Measurements from ENCODE around the gene COL23A1. TPM values are rescaled to one million over a fixed set of nuclear protein-coding genes. Genes with fewer than 3 reads are reported as not detected.

The COL23A1 gene
- total and polyA plus RNA-seq, 2 experiments from 2014 or later = 4.8 to 8.2 TPM

DNA sequence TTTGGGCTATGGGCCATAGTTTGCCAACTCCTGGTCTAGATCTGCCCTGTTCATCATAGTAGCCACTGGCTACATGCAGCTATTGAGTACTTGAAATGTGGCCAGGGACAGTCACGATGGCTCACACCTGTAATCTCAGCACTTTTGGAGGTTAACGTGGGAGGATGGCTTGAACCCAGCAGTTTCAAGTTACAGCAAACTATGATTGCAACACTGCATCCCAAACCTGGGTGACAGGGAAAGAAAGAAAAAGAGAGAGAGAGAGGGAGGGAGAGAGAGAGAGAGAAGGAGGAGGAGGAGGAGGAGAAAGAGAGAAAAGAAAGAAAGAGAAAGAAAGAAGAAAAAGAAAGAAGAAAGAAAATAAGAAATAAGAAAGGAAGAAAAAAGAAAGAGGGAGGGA lies 397.9 kb downstream of the COL23A1 start:
- no peaks in the 10 kb centered on the region for H3K9me2 ChIP-seq (ENCODE audit: insufficient read depth)
- H3K36me3 ChIP-seq (ENCODE audit: insufficient read depth) = 0 out of 2 replicates have a peak, but pooled peaks cover 2% of the 10 kb centered on the region
- H3K4me3 ChIP-seq = no peak overlapping the region
- H3K36me3 Mint-ChIP-seq (ENCODE audit: low read depth) = peaks cover 24% of the 10 kb centered on the region
- ATAC-seq (no peak), DNase-seq (ENCODE audit: low spot score) (no peak)
- no peaks in the 10 kb centered on the region for H3K4me1 ChIP-seq (ENCODE audit: insufficient read depth)
- peaks cover 20% of the 10 kb centered on the region for H3K4me1 Mint-ChIP-seq
- no peak overlapping the region for H3K4me2 ChIP-seq
- H3K27ac ChIP-seq (ENCODE audit: low read depth) = no peak overlapping the region
- H3K79me2 ChIP-seq (replicated peaks; ENCODE audit: insufficient read depth) = no peaks in the 10 kb centered on the region
- no peaks in the 10 kb centered on the region for H4K20me1 ChIP-seq (replicated peaks; ENCODE audit: insufficient read depth)
- peaks cover 15% of the 10 kb centered on the region for H3K27me3 Mint-ChIP-seq (ENCODE audit: insufficient read depth, low read depth, poor library complexity)
- H3F3A ChIP-seq (replicated peaks; ENCODE audit: low read depth) = 0 out of 2 replicates have a peak, but pooled peaks cover 3% of the 10 kb centered on the region
- TF ChIP-seq, protein P1, sequence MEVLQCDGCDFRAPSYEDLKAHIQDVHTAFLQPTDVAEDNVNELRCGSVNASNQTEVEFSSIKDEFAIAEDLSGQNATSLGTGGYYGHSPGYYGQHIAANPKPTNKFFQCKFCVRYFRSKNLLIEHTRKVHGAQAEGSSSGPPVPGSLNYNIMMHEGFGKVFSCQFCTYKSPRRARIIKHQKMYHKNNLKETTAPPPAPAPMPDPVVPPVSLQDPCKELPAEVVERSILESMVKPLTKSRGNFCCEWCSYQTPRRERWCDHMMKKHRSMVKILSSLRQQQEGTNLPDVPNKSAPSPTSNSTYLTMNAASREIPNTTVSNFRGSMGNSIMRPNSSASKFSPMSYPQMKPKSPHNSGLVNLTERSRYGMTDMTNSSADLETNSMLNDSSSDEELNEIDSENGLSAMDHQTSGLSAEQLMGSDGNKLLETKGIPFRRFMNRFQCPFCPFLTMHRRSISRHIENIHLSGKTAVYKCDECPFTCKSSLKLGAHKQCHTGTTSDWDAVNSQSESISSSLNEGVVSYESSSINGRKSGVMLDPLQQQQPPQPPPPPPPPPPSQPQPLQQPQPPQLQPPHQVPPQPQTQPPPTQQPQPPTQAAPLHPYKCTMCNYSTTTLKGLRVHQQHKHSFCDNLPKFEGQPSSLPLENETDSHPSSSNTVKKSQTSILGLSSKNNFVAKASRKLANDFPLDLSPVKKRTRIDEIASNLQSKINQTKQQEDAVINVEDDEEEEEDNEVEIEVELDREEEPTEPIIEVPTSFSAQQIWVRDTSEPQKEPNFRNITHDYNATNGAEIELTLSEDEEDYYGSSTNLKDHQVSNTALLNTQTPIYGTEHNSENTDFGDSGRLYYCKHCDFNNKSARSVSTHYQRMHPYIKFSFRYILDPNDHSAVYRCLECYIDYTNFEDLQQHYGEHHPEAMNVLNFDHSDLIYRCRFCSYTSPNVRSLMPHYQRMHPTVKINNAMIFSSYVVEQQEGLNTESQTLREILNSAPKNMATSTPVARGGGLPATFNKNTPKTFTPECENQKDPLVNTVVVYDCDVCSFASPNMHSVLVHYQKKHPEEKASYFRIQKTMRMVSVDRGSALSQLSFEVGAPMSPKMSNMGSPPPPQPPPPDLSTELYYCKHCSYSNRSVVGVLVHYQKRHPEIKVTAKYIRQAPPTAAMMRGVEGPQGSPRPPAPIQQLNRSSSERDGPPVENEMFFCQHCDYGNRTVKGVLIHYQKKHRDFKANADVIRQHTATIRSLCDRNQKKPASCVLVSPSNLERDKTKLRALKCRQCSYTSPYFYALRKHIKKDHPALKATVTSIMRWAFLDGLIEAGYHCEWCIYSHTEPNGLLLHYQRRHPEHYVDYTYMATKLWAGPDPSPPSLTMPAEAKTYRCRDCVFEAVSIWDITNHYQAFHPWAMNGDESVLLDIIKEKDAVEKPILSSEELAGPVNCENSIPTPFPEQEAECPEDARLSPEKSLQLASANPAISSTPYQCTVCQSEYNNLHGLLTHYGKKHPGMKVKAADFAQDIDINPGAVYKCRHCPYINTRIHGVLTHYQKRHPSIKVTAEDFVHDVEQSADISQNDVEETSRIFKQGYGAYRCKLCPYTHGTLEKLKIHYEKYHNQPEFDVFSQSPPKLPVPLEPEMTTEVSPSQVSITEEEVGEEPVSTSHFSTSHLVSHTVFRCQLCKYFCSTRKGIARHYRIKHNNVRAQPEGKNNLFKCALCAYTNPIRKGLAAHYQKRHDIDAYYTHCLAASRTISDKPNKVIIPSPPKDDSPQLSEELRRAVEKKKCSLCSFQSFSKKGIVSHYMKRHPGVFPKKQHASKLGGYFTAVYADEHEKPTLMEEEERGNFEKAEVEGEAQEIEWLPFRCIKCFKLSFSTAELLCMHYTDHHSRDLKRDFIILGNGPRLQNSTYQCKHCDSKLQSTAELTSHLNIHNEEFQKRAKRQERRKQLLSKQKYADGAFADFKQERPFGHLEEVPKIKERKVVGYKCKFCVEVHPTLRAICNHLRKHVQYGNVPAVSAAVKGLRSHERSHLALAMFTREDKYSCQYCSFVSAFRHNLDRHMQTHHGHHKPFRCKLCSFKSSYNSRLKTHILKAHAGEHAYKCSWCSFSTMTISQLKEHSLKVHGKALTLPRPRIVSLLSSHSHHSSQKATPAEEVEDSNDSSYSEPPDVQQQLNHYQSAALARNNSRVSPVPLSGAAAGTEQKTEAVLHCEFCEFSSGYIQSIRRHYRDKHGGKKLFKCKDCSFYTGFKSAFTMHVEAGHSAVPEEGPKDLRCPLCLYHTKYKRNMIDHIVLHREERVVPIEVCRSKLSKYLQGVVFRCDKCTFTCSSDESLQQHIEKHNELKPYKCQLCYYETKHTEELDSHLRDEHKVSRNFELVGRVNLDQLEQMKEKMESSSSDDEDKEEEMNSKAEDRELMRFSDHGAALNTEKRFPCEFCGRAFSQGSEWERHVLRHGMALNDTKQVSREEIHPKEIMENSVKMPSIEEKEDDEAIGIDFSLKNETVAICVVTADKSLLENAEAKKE (CRISPR knock-in tag; IDR thresholded peaks at IDR 0.05) = no peak
- TF ChIP-seq, protein P2, sequence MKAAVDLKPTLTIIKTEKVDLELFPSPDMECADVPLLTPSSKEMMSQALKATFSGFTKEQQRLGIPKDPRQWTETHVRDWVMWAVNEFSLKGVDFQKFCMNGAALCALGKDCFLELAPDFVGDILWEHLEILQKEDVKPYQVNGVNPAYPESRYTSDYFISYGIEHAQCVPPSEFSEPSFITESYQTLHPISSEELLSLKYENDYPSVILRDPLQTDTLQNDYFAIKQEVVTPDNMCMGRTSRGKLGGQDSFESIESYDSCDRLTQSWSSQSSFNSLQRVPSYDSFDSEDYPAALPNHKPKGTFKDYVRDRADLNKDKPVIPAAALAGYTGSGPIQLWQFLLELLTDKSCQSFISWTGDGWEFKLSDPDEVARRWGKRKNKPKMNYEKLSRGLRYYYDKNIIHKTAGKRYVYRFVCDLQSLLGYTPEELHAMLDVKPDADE (IDR thresholded peaks at IDR 0.05) = no peak
- TF ChIP-seq EZH2 (IDR thresholded peaks at IDR 0.05; ENCODE audit: low read depth, unreplicated experiment) (no peak), JUNB (IDR thresholded peaks at IDR 0.05; ENCODE audit: unreplicated experiment) (no peak), NANOG (IDR thresholded peaks at IDR 0.05; ENCODE audit: borderline replicate concordance) (no peak), ZNF331 (CRISPR knock-in tag; IDR thresholded peaks at IDR 0.05; ENCODE audit: low read depth) (no peak), STAT1 (IDR thresholded peaks at IDR 0.05; ENCODE audit: unreplicated experiment) (no peak)
- TF ChIP-seq, protein P3, sequence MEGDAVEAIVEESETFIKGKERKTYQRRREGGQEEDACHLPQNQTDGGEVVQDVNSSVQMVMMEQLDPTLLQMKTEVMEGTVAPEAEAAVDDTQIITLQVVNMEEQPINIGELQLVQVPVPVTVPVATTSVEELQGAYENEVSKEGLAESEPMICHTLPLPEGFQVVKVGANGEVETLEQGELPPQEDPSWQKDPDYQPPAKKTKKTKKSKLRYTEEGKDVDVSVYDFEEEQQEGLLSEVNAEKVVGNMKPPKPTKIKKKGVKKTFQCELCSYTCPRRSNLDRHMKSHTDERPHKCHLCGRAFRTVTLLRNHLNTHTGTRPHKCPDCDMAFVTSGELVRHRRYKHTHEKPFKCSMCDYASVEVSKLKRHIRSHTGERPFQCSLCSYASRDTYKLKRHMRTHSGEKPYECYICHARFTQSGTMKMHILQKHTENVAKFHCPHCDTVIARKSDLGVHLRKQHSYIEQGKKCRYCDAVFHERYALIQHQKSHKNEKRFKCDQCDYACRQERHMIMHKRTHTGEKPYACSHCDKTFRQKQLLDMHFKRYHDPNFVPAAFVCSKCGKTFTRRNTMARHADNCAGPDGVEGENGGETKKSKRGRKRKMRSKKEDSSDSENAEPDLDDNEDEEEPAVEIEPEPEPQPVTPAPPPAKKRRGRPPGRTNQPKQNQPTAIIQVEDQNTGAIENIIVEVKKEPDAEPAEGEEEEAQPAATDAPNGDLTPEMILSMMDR (conservative IDR thresholded peaks at IDR 0.05; ENCODE audit: low read depth in 2 of 2) = no peak
- H2AFZ ChIP-seq = no peak overlapping the region
- H3K27ac Mint-ChIP-seq = no peak overlapping the region
- H3K27me3 ChIP-seq (ENCODE audit: insufficient read depth) = no peaks in the 10 kb centered on the region
- no peak overlapping the region for H3K4me3 Mint-ChIP-seq
- H3K9me3 Mint-ChIP-seq = peaks cover 38% of the 10 kb centered on the region

Data from GM23338 (cell line).